ENCODE data around the gene AGR2. TPM values are rescaled to one million over a fixed set of nuclear protein-coding genes. Genes with fewer than 3 reads are reported as not detected.

AGR2 gene
- polyA plus RNA-seq, 1 of the 3 experiments (the other 2 are of a cell fraction), result not detected

- Histone ChIP-seq H3K9ac (no peak overlapping the region), H3K4me2 (no peak overlapping the region), H3K4me3 (ENCODE audit: low read depth in 2 of 2, low read length in 1 of 2) (no peak overlapping the region), H3K27ac (ENCODE audit: low read depth in 2 of 2, low read length in 1 of 2) (no peak overlapping the region), H3K9me3 (no peaks in the 10 kb centered on the region), H3K4me1 (ENCODE audit: control insufficient read depth in 1 of 2, insufficient read depth in 2 of 2, low read depth in 1 of 2, low read length in 1 of 2) (no peaks in the 10 kb centered on the region; a peak in 1 of 4 replicates), H2AFZ (ENCODE audit: low read depth) (no peak overlapping the region), H4K20me1 (ENCODE audit: insufficient read depth) (no peaks in the 10 kb centered on the region), H3K27me3 (ENCODE audit: insufficient read depth) (no peaks in the 10 kb centered on the region), H3K9me2 (no peaks in the 10 kb centered on the region), H3K36me3 (replicated peaks in 1 of 2; ENCODE audit: control insufficient read depth in 1 of 2, insufficient read depth in 2 of 2, low read length in 1 of 2) (no peaks in the 10 kb centered on the region), H3K79me2 (ENCODE audit: insufficient read depth) (no peaks in the 10 kb centered on the region), H3F3A (replicated peaks; ENCODE audit: insufficient read depth) (no peaks in the 10 kb centered on the region)
- DNase-seq, result no peak
- POLR2A ChIA-PET, result no interaction called here
- WGBS (ENCODE audit: low lambda C conversion rate), result 13% methylated on average over 5 of the region's 5 CpGs
- TF ChIP-seq RCOR1 (IDR thresholded peaks at IDR 0.05; ENCODE audit: low read length) (no peak), IRF3 (IDR thresholded peaks at IDR 0.05; ENCODE audit: low read depth, low read length) (no peak), FOXM1 (IDR thresholded peaks at IDR 0.05; ENCODE audit: low read depth) (no peak), CHD2 (IDR thresholded peaks at IDR 0.05; ENCODE audit: low read length, partially characterized antibody) (no peak), FOXJ3 (CRISPR knock-in tag; IDR thresholded peaks at IDR 0.05) (no peak), FOSL2 (IDR thresholded peaks at IDR 0.05; ENCODE audit: borderline replicate concordance, low read depth) (no peak), RFX5 (IDR thresholded peaks at IDR 0.05; ENCODE audit: low read length) (no peak), MAX (IDR thresholded peaks at IDR 0.05; ENCODE audit: low read depth) (no peak), MXI1 (IDR thresholded peaks at IDR 0.05; ENCODE audit: low read depth, low read length) (no peak), ELF1 (IDR thresholded peaks at IDR 0.05) (no peak), GABPA (IDR thresholded peaks at IDR 0.05; ENCODE audit: low read depth) (no peak), MEF2A (IDR thresholded peaks at IDR 0.05; ENCODE audit: borderline replicate concordance, low read depth) (no peak), CTCF (IDR thresholded peaks at IDR 0.05) (no peak), POLR2AphosphoS5 (IDR thresholded peaks at IDR 0.05; ENCODE audit: low read depth, low read length) (no peak), TEAD4 (IDR thresholded peaks at IDR 0.05; ENCODE audit: borderline replicate concordance, insufficient read depth) (no peak), USF2 (IDR thresholded peaks at IDR 0.05; ENCODE audit: borderline replicate concordance, low read depth, low read length) (no peak), TAF1 (IDR thresholded peaks at IDR 0.05; ENCODE audit: borderline replicate concordance, low read depth, low read length) (no peak), JUND (IDR thresholded peaks at IDR 0.05) (no peak)
- CTCF ChIA-PET, result interaction anchor here (0.8 to 1.4 kb wide), 3 partner anchors 9 to 37 kb away, joined by 3 read pairs; no protein-coding TSS in a partner anchor
Observed at GRCh38 chr7:16836481-16836880, 31.7 kb upstream of the AGR2 start.
